Stimulated activated CD4-positive, alpha-beta T cell treated with anti-CD3 and anti-CD28 coated beads, Interleukin-1b, Interleukin-23, amount 100 ng/mL, for 48 hours (primary cell): ENCODE data around the gene BAZ2B.

Source experiments
- DNase-seq: peaks from one replicate; pipeline ENCODE4 v3.0.0-alpha.2; 2020

The BAZ2B gene

GRCh38 chr2:159292157-159292556 is 324.2 kb downstream of the BAZ2B start:
- no peak for DNase-seq

GRCh38 chr2:159290289-159290907 is 325.9 kb downstream of the BAZ2B start:
- DNase-seq, result no peak

GRCh38 chr2:159287733-159288132 is 328.6 kb downstream of the BAZ2B start:
- no peak for DNase-seq

- DNase-seq, result peak; percentile 96
These were observed 329.5 kb downstream of the BAZ2B start for GRCh38 chr2:159286709-159287441.

GRCh38 chr2:159285929-159286708 is 330.2 kb downstream of the BAZ2B start, which contains the start of gene WDSUB1:
WDSUB1 (minus strand) TSS chr2:159286703; CDS start chr2:159283069, 3,634 bp downstream.
- peak; percentile 23 for DNase-seq

GRCh38 chr2:159285433-159285832 is 330.9 kb downstream of the BAZ2B start:
- DNase-seq, result no peak

GRCh38 chr2:159283529-159283928 is 332.8 kb downstream of the BAZ2B start:
- no peak for DNase-seq

- no peak for DNase-seq
These were observed 335.3 kb downstream of the BAZ2B start for GRCh38 chr2:159281002-159281401.

- no peak for DNase-seq
These were observed 336.6 kb downstream of the BAZ2B start for GRCh38 chr2:159279700-159280099.

GRCh38 chr2:159275111-159275510 is 341.2 kb downstream of the BAZ2B start:
- DNase-seq, result no peak

- no peak for DNase-seq
These were observed 344.2 kb downstream of the BAZ2B start for GRCh38 chr2:159272156-159272555.

- no peak for DNase-seq
These were observed 345.5 kb downstream of the BAZ2B start for GRCh38 chr2:159270744-159271379.
